Measurements from ENCODE around the gene RNF7. TPM values are rescaled to one million over a fixed set of nuclear protein-coding genes. Genes with fewer than 3 reads are reported as not detected.

Gene RNF7
- 47.8 and 71.4 TPM in 2 replicates for total RNA-seq

DNA sequence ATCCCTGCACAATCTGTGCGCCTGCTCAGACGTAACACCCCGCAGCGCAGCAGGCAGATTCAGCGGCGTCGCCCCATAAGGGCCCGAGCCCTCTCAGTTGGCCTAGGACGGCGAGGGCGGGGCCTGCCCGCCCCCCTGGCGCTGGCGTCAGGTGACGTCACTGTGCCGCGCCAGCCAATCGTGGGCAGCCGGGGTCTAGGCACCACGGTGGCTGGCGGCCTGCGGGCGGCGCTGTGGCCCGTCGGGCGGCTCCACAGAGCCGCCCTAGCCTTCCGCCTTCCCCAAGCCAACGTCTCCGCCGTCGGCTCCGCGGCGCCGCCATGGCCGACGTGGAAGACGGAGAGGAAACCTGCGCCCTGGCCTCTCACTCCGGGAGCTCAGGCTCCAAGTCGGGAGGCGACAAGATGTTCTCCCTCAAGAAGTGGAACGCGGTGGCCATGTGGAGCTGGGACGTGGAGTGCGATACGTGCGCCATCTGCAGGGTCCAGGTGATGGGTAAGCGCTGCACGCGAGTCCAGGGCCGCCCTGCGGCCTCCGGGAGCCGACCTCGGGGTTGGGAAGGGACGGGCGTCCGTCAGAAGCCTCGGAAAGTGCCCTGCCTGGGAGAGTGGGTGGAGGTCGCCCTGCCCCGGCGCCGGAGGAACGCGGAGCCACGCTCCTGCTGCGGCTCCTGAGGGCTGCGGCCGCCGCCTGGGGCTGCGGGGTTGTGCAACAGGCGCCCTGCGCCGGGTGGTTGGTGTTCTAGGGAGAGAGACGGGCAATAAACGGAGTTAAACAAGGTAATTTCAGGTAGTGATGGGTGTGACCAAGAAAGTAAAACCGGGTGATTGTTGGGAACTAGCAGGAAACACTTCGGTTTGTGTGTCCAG lies at the start of gene RNF7:
Gene RNF7, plus strand, starts transcription at position 277 of the 869 bp plus-strand sequence. Its CDS starts 44 bp downstream, at position 321.

DNA sequence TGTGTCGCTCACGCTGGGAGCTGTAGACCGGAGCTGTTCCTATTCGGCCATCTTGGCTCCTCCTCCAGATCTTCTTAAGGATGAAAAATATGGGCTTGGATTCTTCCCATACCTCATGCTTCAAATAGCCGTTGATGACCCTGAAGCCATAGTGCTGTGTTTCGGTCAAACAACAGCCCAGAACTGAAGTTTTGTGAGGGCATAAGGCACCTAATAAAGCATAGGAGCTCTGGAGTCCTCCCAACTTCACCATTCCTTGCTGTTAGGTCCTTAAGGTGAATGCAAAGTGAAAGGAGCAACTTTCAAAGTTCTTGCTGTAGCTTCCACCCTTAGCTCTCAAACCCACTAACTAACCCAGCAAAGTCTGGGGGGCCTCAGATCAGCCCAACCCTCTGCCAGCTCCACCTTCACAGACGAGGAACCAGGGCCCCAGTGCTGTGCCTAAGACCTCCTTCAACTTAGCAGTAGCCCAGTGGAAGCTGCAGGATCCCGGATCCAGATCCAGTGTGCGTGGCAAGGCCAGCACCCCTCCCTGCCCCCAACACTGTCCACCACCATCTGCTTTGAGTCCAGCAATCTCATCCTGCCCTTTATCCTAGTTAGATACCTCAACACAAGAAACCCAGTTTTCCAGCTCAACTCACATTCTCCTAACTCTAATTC lies 25.1 kb downstream of the RNF7 start, which contains the start of gene GRK7:
Gene GRK7, plus strand, starts transcription at position 321 of the 663 bp plus-strand sequence. CDS start 14,877 bp downstream, outside the sequence.

Other genes starting within 250 kb of the RNF7 start
- not detected in 2 replicates for gene GRK7, start 25.1 kb downstream of the RNF7 start, total RNA-seq
- gene ATP1B3, start 138.3 kb downstream of the RNF7 start, total RNA-seq, result 30.4 and 58.0 TPM in 2 replicates